SK-N-SH (cell line): Measurements from ENCODE around the gene IL7R. TPM values are rescaled to one million over a fixed set of nuclear protein-coding genes. Genes with fewer than 3 reads are reported as not detected.

Source experiments
- CTCF ChIA-PET: fragments of 300-600, 350-600 bp; formaldehyde crosslinking; extraction: SDS; loops from one replicate; lab custom pipeline; 2021; lab: Yijun Ruan, JAX
- POLR2A ChIA-PET: fragments of 350-600 bp; sonication (Branson Sonifier 250); formaldehyde crosslinking; extraction: SDS; loops from one replicate; lab custom pipeline; 2020; ENCODE audit warnings: antibody characterized with exemption, inconsistent platforms; lab: Yijun Ruan, JAX
- DNase-seq: peaks from one replicate; pipeline ENCODE4 v3.0.0; 2012
- H2AFZ ChIP-seq: fragments of 200-600 bp; sonication (generic); 2 replicates; pipeline ENCODE4 v1.8.1; 2016; ENCODE audit warnings: antibody characterized with exemption, mild to moderate bottlenecking, low read depth
- H3F3A ChIP-seq: fragments of 200-600 bp; sonication (generic); replicated peaks from 2 replicates; pipeline ENCODE3; 2016; ENCODE audit warnings: antibody characterized with exemption, mild to moderate bottlenecking; ENCODE audit not compliant: insufficient read depth
- H3K27ac ChIP-seq, 2 experiments: fragments of 200-500 bp in 1 of 2; fragments of 200-600 bp in 1 of 2; sonication (Bioruptor generic) in 1 of 2; sonication (generic), shearing (Covaris generic) in 1 of 2; 2 replicates each; pipeline versions ENCODE4 v1.5.1 to v1.6.1; 2014 to 2016; ENCODE audit warnings: low read depth in 2 of 2, inconsistent platforms in 1 of 2, low read length in 1 of 2, mild to moderate bottlenecking in 1 of 2, mixed read lengths in 1 of 2
- H3K27me3 ChIP-seq: fragments of 200-600 bp; sonication (generic), shearing (Covaris generic); 2 replicates; pipeline ENCODE4 v1.6.1; 2016; ENCODE audit warnings: mixed run types; ENCODE audit not compliant: insufficient read depth
- H3K36me3 ChIP-seq, 2 experiments: fragments of 200-500 bp in 1 of 2; fragments of 200-600 bp in 1 of 2; sonication (Bioruptor generic) in 1 of 2; sonication (generic) in 1 of 2; replicated peaks in 1 of 2; 2 replicates each; pipeline versions ENCODE3 to v1.5.1; 2014 to 2016; ENCODE audit warnings: low read length in 1 of 2, mild to moderate bottlenecking in 1 of 2; ENCODE audit not compliant: insufficient read depth in 2 of 2, control insufficient read depth in 1 of 2
- H3K4me1 ChIP-seq, 2 experiments: fragments of 200-500 bp in 1 of 2; fragments of 200-600 bp in 1 of 2; sonication (Bioruptor generic) in 1 of 2; sonication (generic), shearing (Covaris generic) in 1 of 2; 2 replicates each; pipeline versions ENCODE4 v1.5.1 to v1.6.1; 2014 to 2016; ENCODE audit warnings: low read depth in 1 of 2, low read length in 1 of 2, mixed run types in 1 of 2; ENCODE audit not compliant: insufficient read depth in 2 of 2, control insufficient read depth in 1 of 2
- H3K4me2 ChIP-seq: fragments of 200-600 bp; sonication (generic), shearing (Covaris generic); 2 replicates; pipeline ENCODE4 v1.6.1; 2017; ENCODE audit warnings: mixed run types
- H3K4me3 ChIP-seq, 2 experiments: fragments of 200-500 bp in 1 of 2; fragments of 200-600 bp in 1 of 2; sonication (Bioruptor generic) in 1 of 2; sonication (generic), shearing (Covaris generic) in 1 of 2; 2 replicates each; pipeline versions ENCODE4 v1.5.1 to v1.8.1; 2014 to 2016; ENCODE audit warnings: low read depth in 2 of 2, inconsistent platforms in 1 of 2, low read length in 1 of 2, mild to moderate bottlenecking in 1 of 2, mixed read lengths in 1 of 2, moderate library complexity in 1 of 2
- H3K79me2 ChIP-seq: fragments of 200-600 bp; sonication (generic); 2 replicates; pipeline ENCODE4 v1.8.1; 2017; ENCODE audit warnings: mild to moderate bottlenecking; ENCODE audit not compliant: insufficient read depth
- H3K9ac ChIP-seq: fragments of 200-600 bp; sonication (generic); 2 replicates; pipeline ENCODE4 v1.6.1; 2017; ENCODE audit warnings: mixed run types
- H3K9me2 ChIP-seq: fragments of 200-600 bp; sonication (generic); 2 replicates; pipeline ENCODE4 v1.6.1; 2017; ENCODE audit warnings: mixed run types
- H3K9me3 ChIP-seq: fragments of 200-600 bp; sonication (generic); 2 replicates; pipeline ENCODE4 v1.6.1; 2017; ENCODE audit warnings: mixed run types, mild to moderate bottlenecking, moderate library complexity
- H4K20me1 ChIP-seq: fragments of 200-600 bp; sonication (generic); 2 replicates; pipeline ENCODE4 v1.6.1; 2017; ENCODE audit warnings: mild to moderate bottlenecking, mixed run types; ENCODE audit not compliant: insufficient read depth
- CTCF ChIP-seq: fragments of 200-600 bp; sonication (generic); IDR thresholded peaks from 2 replicates; pipeline ENCODE4 v1.6.1; 2017; ENCODE audit warnings: antibody characterized with exemption, mild to moderate bottlenecking, moderate library complexity
- EP300 ChIP-seq, 2 experiments: IDR thresholded peaks; 2 replicates each; pipeline versions ENCODE4 v1.4.0 to v1.6.1; 2012; ENCODE audit warnings: borderline replicate concordance in 1 of 2, low read depth in 1 of 2, low read length in 1 of 2
- FOXM1 ChIP-seq: IDR thresholded peaks from 2 replicates; pipeline ENCODE4 v1.4.0; 2012; ENCODE audit warnings: low read depth, mild to moderate bottlenecking
- IRF3 ChIP-seq: fragments of 150-350 bp; IDR thresholded peaks from 2 replicates; pipeline ENCODE4 v1.6.1; 2016; ENCODE audit warnings: mild to moderate bottlenecking, low read depth, low read length
- MAX ChIP-seq: IDR thresholded peaks from 2 replicates; pipeline ENCODE4 v1.4.0; 2012; ENCODE audit warnings: low read depth
- MEF2A ChIP-seq: IDR thresholded peaks from 2 replicates; pipeline ENCODE4 v1.4.0; 2012; ENCODE audit warnings: low read depth, borderline replicate concordance
- POLR2AphosphoS5 ChIP-seq: IDR thresholded peaks from 2 replicates; pipeline ENCODE4 v1.6.1; 2012; ENCODE audit warnings: low read depth, low read length
- RCOR1 ChIP-seq: fragments of 150-350 bp; IDR thresholded peaks from 2 replicates; pipeline ENCODE4 v1.6.1; 2017; ENCODE audit warnings: antibody characterized with exemption, low read length
- REST ChIP-seq: IDR thresholded peaks from 2 replicates; pipeline ENCODE4 v1.6.1; 2012; ENCODE audit warnings: mild to moderate bottlenecking, low read depth, low read length, moderate library complexity
- SIN3A ChIP-seq: IDR thresholded peaks from 2 replicates; pipeline ENCODE4 v1.6.1; 2012; ENCODE audit warnings: low read depth, mild to moderate bottlenecking, low read length, moderate library complexity, borderline replicate concordance
- SMC3 ChIP-seq: IDR thresholded peaks from 2 replicates; pipeline ENCODE4 v1.6.1; 2012; ENCODE audit warnings: low read depth, low read length, improper control_type of control experiment
- TCF12 ChIP-seq: IDR thresholded peaks from 2 replicates; pipeline ENCODE4 v1.4.0; 2012
- USF1 ChIP-seq: IDR thresholded peaks from 2 replicates; pipeline ENCODE4 v1.4.0; 2012; ENCODE audit warnings: low read depth, borderline replicate concordance
- USF2 ChIP-seq: fragments of 150-350 bp; IDR thresholded peaks from 2 replicates; pipeline ENCODE4 v1.6.1; 2017; ENCODE audit warnings: antibody characterized with exemption, low read length, low read depth, borderline replicate concordance
- WGBS: methylation state at CpG from one replicate; pipeline ENCODE4 v1.1.6; 2017; ENCODE audit warnings: low lambda C conversion rate; 5-methylcytosine and 5-hydroxymethylcytosine counted together
- polyA plus RNA-seq, 3 experiments: library from polyadenylated mRNA; depleted of rRNA; stranded (reverse); fragments of >200 nt; gene quantifications; 2 replicates each; pipeline ENCODE4 v1.2.3, GENCODE V29; 2012

Gene IL7R
- polyA plus RNA-seq, 1 of the 3 experiments (the other 2 are of a cell fraction), result 3.0 TPM

- Histone ChIP-seq H3K27ac (peak overlapping the region in 1 of 2 experiments; percentile 25; a peak in 1 of 4 replicates), H3K79me2 (peaks cover 6% of the 10 kb centered on the region; the same call in 1 of the 2 replicates), H3K27me3 (no peaks in the 10 kb centered on the region)
- WGBS, result 52% methylated on average over 1 of the region's 1 CpG
- TF ChIP-seq REST (no peak), USF1 (no peak), POLR2AphosphoS5 (no peak), EP300 (IDR thresholded peaks at IDR 0.05; ENCODE audit: borderline replicate concordance in 1 of 2, low read depth in 1 of 2, low read length in 1 of 2) (no peak), MEF2A (no peak), SMC3 (no peak), CTCF (no peak), IRF3 (no peak), FOXM1 (no peak), SIN3A (no peak), USF2 (no peak), MAX (no peak), RCOR1 (no peak), TCF12 (no peak)
- TF ChIP-seq, all 33 proteins: peak for 0
- H3K9me3 ChIP-seq, result no peaks in the 10 kb centered on the region
- H4K20me1 ChIP-seq, result no peaks in the 10 kb centered on the region
- peaks cover 0 to 15% of the 10 kb centered on the region in 2 experiments for H3K36me3 ChIP-seq
- H2AFZ ChIP-seq, result 0 out of 2 replicates have a peak overlapping the region, but pooled peaks have one; percentile 12
- no peak overlapping the region for H3K4me3 ChIP-seq
- H3K4me2 ChIP-seq, result no peak overlapping the region; the same call in 1 of the 2 replicates
- ChIA-PET CTCF (interaction anchor here (1.4 kb wide), 1 partner anchor 25 kb away, joined by 3 read pairs; no protein-coding TSS in a partner anchor), POLR2A (no interaction called here)
- no peak for DNase-seq
- peaks cover 0 to 27% of the 10 kb centered on the region in 2 experiments; a peak in 2 of 4 replicates for H3K4me1 ChIP-seq
- peaks cover 12% of the 10 kb centered on the region for H3F3A ChIP-seq
- H3K9ac ChIP-seq, result no peak overlapping the region
- H3K9me2 ChIP-seq, result no peaks in the 10 kb centered on the region
Observed at GRCh38 chr5:35861718-35862117, 5.0 kb downstream of the IL7R start.
